ENCODE results near the gene ARHGAP44.
"Not testable (repeated sequence)": the region's sequence is repeated elsewhere in the genome, so short reads cannot be mapped to it uniquely, and the experiment has no call there.

ARHGAP44 gene

GRCh38 chr17:12966413-12966812 is 177.1 kb downstream of the ARHGAP44 start:
- no peak for DNase-seq

DNA sequence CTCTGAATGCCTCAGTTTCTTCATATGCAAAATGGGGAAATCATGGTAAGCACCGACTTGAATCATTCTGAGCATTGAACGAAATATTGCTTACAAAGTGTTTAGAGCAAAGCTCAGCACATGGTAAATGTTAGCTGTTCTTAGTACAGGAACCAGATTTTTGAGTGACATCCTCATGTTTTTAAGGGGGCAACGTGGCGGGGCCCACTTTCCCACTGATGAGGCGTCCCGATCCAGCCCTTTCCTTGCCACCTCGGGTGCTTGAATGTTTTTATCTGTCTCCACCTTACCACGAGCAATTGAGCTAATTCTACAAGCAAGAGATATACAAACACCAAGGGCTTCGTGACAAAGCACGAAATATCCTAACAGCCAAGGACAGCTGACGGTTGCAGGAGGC is 178.7 kb downstream of the ARHGAP44 start:
- no peak for DNase-seq

- DNase-seq: no peak
Measured at GRCh38 chr17:12973496-12974004, 184.3 kb downstream of the ARHGAP44 start.

DNA sequence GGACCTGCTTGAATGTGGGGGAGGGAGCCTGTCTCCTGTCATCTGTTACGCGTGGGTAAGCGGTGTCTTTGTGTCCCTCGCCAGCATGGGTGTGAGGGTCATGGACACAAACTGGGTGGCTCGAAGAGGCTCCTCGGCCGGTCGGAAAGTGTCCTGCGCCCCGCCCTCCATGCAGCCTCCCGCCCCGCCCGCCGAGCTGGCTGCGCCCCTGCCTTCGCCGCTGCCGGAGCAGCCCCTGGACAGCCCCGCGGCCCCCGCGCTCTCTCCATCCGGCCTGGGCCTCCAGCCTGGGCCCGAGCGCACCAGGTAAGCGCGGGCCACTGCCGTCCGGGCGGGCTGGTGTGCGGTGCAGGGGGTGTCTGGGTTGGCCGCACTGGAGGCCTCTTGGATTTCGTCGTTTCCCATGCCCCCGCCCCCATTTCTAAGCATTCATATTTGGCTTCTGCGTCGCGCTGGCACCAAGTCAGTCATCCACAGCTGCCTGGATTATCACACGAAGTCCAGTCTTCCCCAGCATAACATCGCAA is 184.8 kb downstream of the ARHGAP44 start:
- DNase-seq: no peak

DNA sequence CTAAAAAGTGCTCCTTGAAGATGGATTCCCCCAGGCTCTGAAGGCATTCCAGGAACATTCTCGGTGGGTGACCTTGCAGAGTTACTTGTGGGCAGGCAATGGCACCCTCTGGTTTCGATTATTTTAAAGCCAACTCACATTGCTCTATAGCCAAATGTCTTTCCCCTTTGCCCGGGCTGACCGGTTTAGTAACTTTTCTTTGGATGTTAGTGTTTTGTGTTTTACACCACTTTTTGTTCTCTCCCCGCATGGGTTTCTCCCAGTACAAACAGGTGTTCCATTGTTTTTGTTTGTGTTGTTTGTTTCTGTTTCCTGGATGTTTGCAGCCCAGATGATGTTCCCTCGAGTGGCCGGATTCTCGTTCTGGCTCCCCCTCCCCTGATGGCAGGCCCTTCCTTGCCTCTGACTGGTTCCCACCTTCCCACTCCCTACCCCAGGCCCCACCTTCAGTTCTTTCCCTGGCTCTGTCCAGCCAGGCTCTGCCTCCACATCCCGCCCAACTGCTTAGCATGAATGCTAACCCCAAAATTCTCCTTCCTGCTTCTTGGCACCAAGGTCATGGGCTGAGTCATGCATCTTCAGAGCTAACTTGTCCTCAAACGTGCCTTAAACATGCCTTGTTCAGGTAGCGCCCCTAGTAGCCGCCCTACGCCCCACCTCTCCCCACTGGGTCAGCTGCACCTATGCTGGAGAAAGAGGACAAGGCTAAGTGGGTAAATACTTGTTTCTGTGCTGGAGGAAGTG is 187.9 kb downstream of the ARHGAP44 start:
- DNase-seq: peak; percentile 15

GRCh38 chr17:12978787-12979186 is 189.5 kb downstream of the ARHGAP44 start:
- not testable (repeated sequence) for DNase-seq

DNA sequence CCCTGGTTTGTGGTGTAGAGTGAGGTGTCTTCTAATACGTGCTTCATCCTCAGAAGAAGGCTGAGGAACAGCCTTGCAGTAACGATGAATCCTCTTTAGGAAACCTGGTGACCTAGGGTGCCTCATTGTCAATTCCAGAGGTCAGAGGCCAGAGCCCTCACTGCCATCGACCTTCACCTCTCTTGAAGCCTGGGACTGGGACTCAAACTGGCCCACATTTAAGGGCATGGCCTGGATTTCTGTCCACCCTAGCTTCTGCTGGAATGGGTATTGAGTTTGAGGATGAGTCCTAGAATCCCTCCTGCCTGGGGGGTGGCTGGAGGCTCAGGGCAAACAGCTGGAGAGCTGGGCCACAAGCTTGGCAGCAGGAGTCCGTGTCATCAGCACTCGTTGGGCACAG is 189.9 kb downstream of the ARHGAP44 start:
- DNase-seq: no peak

GRCh38 chr17:12979826-12980500 is 190.7 kb downstream of the ARHGAP44 start:
- DNase-seq: no peak

GRCh38 chr17:12982224-12982623 is 192.9 kb downstream of the ARHGAP44 start:
- DNase-seq: no peak

DNA sequence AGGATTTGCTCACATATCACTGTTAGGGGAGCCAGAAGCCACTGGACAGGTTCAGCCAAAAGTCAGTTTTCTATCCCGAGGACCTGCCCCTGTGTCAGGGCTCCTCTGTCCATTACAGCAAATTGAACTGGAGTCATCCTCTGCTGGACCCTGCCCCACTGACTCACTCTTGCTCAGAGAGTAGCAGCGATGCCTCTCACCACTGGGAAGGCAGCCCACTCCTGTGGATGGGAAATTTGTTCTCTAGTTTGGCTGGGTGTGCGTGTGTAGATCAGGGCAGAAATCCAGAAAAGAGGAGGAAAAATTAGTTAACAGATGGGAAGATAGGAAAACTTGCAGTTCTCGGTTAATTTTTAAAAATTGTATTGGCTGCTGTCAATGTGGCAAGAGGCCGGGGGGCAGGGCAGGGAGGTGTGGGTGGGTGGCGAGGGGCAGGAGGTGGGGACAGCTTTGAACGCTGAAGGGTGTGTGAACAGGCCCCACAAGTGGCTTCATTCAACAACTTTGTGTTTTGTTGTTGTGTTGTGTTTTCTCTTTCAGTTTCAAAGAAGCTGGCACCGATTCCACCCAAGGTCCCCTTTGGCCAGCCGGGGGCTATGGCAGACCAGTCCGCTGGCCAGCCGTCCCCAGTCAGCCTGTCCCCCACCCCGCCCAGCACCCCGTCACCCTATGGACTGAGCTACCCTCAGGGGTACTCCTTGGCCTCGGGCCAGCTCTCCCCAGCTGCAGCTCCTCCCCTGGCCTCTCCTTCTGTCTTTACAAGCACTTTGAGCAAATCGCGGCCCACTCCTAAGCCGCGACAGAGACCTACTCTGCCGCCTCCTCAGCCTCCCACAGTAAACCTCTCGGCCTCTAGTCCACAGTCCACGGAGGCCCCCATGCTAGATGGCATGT is 194.9 kb downstream of the ARHGAP44 start:
- DNase-seq: peak; percentile 65

DNA sequence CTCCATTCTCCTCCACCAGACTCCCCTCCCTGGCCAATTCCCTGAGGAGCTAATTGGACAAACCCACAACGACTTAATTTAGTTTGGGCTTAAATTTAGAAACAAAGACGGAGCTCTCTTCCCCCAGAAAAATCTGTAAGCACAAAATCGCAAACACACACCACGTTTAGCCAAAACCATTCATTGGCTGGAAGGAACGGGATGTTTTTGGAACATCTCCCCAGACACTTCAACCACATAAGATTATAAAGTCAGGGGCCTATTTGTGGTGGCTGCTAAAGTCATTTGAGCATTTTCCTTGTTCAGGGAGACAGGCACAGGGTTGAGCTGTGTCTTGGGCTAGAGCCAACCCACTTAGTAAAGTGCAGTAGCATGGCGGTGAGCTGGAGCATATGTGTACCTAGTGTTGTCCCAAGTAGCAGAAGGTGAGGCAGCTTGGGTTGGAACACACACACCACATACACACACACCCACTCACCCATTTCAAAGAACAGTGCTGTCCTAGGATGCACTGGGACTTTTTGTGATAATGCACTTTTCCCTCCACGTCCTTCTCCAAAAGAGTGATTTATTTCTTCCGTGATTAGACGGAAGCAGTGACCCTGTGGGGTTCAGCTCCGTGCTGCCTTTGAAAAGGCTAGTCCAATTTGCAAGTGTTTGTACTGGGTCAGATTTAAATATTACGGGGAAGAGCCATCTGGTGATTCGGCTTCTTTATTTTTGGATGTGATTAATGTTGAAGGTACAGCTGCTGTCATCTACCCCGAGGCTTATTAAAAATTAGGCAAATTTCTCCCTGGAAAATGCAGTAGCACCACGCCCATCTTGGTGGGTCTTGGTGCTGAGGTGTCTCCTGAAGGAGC is 196.4 kb downstream of the ARHGAP44 start:
- DNase-seq: no peak

- DNase-seq: no peak
Measured at GRCh38 chr17:12987120-12987519, 197.8 kb downstream of the ARHGAP44 start.

DNA sequence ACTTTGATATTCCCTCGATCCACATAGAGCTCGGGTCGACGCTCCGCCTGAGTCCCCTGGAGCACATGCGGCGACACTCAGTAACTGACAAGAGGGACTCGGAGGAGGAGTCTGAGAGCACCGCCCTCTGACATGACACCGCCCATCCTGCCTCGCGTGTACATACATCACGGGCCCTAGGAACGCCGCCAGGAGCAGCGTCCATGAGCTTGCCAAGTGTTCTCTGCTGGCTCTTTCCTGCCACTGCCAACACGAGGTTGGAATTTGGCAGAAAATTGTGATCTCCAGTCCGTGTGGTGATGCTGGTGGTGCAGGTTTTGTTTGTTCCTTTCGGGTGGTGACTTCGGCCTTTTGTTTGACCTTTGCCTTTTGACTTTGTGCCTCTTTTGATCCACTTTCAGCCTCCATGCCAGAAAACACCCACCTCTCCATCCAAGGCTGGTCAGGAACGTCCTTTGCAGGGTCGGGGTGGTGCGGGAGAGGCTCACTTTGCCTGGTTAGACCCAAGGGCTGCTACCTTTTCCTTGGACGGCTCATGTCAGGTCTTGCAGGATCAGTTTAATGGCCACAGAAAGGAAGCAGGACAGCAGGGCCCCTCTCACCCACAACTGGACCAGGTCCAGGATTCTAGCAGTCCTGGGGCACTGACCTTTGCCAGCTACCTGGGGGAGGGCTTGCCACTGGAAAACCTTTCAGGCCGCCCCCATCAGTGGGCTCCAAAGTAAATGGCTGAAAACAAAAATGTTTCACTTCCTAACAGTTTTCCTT is 200.9 kb downstream of the ARHGAP44 start:
- DNase-seq: no peak

GRCh38 chr17:12990926-12991325 is 201.6 kb downstream of the ARHGAP44 start:
- no peak for DNase-seq

GRCh38 chr17:12992676-12993075 is 203.4 kb downstream of the ARHGAP44 start:
- no peak for DNase-seq

DNA sequence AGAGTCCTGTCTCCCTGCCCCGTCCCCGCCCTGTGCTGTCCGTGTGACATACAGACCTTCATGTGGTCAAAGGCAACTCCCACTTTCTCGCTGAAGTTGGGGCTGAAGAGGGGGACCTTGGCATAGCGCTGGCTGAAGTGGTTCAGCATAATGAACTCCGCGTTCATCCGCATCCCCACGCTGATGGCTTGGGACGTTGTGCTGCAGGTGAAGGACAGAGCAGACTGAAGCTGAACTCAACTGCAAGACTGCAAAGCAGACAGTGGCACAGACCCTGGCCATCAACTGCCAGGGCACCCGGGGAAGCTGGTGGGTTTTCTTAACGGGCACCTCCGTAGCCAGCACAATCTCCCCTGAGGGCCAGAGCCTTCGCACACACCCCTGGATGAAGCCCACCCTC is 204.3 kb downstream of the ARHGAP44 start:
- no peak for DNase-seq

- no peak for DNase-seq
Measured at GRCh38 chr17:12994341-12995074, 205.2 kb downstream of the ARHGAP44 start.

DNA sequence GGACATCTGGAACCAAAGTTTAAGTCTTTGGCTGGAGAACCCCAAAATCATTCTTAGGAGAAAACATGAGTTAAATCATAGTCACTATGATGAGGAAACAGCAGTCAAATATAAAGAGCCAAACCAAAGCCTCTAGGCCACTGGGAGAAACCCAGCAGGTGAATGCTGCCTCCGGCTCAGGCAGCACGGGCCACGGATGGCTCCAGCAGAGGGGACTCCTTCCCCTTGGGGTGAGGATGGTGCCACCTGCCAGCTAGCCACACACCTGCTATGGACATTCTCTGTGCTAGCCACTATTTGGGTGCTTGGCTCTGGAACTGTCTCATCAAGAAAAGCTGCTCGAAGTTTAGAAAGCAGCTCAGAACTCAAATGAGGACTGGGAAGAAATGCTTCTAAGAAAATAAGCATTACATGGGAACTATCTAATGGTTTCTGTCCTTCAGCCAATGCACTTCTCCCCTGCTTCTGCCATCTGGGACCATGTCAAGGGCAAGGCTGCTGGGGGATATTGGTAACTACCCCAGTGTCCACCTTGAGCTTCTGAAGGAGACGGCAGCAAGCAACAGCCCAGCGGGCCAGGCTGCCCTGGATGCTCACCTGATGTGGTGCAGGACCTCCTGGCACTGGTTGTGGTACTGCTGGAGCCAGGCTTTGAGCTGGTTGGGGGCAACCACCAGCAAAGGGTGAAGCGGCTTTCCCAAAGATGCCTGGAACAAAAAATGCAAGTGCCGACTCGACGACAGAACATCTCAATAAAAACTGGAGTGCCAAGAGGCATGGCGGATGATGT is 206.0 kb downstream of the ARHGAP44 start:
- DNase-seq: no peak

- DNase-seq: no peak
Measured at GRCh38 chr17:12995896-12996295, 206.6 kb downstream of the ARHGAP44 start.

DNA sequence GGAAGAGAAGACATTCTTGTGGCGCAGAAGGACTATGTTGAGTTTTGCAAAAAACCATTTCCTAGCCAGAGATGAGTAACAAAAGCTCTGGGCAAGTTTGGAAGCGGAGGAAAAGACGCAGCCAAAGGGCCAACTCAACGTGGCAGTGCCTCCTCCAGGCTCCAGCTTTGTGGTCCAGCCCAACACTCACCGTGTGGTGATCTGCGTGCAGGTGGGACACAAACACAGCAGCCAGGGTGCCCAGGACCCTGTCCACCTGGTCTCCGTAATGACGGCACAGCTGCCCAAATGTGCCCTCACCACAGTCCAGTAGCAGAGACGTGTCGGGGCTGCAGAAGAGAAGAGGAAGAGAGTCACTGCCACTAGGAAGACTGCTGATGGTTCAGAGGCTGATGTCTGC is 207.1 kb downstream of the ARHGAP44 start:
- no peak for DNase-seq
